ENCODE results near the gene GPATCH2L.

DNA sequence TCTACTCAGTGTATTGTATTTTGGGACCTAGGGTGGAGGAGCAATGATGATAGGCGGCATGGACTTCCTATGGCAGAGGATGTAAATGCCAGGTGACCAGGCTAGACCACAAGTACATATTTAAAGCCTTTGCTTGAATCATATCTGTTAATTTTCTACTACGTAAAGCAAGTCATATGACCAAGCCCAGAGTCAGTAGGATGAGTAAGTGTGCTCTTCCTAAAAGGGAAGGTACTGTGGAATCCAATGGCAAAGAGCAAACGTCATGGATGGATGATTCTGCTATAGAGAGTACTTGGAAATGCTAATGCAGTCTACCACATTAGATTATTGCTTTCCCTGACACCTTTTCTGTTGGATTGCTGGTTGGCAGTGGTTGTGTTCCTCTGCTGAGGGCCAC is 16.8 kb downstream of the GPATCH2L start:
- no peak for TF ChIP-seq POLR2A (IDR thresholded peaks at IDR 0.05; ENCODE audit: low read depth)
- TF ChIP-seq, protein P1, sequence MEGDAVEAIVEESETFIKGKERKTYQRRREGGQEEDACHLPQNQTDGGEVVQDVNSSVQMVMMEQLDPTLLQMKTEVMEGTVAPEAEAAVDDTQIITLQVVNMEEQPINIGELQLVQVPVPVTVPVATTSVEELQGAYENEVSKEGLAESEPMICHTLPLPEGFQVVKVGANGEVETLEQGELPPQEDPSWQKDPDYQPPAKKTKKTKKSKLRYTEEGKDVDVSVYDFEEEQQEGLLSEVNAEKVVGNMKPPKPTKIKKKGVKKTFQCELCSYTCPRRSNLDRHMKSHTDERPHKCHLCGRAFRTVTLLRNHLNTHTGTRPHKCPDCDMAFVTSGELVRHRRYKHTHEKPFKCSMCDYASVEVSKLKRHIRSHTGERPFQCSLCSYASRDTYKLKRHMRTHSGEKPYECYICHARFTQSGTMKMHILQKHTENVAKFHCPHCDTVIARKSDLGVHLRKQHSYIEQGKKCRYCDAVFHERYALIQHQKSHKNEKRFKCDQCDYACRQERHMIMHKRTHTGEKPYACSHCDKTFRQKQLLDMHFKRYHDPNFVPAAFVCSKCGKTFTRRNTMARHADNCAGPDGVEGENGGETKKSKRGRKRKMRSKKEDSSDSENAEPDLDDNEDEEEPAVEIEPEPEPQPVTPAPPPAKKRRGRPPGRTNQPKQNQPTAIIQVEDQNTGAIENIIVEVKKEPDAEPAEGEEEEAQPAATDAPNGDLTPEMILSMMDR (IDR thresholded peaks at IDR 0.05): no peak
- no peak for TF ChIP-seq EP300 (IDR thresholded peaks at IDR 0.05)

Measured in esophagus muscularis mucosa (tissue), 4 donors.